GM15510 (cell line): ENCODE results near the gene FARS2.

Source experiments
- POLR2A ChIP-seq: IDR thresholded peaks from 3 replicates; pipeline ENCODE4 v1.6.1; 2011; ENCODE audit warnings: borderline replicate concordance; ENCODE audit not compliant: insufficient read length; ENCODE audit errors: extremely low read depth

Gene FARS2

GRCh38 chr6:5761370-5761769, 500.1 kb downstream of the FARS2 start:
- TF ChIP-seq POLR2A = no peak

DNA sequence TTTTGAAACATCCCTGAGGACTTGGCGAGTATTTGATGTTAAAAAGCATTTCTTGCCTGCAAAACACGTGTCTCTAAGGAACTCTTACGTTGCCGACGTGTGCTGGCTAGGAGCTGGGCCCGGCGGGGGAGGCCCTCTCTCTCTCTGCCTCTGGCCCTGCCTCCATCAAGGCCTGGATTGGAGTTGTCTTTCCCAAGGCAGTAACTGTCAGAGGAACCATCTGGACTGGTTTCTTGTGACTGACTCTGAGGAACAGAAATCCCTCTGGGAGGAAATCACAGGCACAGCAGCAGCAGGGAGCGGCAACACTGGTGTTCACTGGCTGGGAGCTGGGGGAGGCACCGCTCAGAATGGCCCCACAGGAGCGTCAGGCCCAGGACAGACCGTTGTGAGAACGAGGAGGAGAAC, 501.3 kb downstream of the FARS2 start:
- TF ChIP-seq POLR2A = no peak

DNA sequence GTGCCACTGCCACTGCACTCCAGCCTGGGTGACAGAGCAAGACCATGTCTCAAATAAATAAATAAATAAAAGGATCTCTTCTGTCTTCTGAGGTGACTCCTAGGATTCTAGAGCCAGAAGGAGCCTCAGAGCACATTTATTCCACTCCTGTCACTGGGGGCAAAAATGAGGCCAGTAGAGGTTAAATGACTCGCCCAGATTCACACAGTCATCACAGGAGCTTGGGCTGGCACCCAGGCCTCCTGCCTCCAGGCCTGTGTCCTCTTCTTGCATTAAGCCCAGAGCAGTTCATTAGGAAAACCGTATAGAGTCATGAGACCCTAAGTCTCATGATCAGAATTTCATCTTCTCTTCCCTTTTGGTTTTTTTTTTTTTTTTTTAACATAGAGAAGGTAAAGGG, 502.1 kb downstream of the FARS2 start:
- no peak for TF ChIP-seq POLR2A

GRCh38 chr6:5763871-5764270, 502.6 kb downstream of the FARS2 start:
- no peak for TF ChIP-seq POLR2A

DNA sequence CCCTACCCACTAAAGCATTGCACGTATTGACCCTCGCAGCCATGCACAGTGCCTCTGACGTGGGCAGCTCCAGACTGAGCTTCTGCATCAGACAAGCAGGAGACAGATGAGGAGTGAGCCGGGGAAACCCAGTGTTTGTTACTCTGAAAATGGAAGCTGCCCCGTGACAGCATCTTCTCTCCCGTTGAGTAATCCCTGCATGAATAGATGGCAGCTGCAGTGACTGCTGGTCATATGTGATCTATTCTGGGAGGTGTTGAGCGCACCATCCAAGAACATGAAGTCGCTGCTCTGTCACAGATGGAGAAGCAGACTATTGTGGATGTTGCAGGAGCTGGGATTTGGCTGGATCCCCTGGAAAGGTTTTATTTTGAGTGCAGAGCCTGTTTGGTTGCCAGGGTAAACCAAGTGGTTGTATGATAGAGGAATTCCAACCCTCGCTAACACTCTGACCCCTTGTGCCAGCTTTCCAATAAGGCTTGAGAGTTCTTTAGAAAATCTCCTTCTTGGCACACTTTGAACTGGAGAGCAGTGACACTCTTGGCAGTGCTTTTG, 503.2 kb downstream of the FARS2 start:
- no peak for TF ChIP-seq POLR2A

- TF ChIP-seq POLR2A = no peak
Observed at GRCh38 chr6:5765141-5765760, 503.9 kb downstream of the FARS2 start.

DNA sequence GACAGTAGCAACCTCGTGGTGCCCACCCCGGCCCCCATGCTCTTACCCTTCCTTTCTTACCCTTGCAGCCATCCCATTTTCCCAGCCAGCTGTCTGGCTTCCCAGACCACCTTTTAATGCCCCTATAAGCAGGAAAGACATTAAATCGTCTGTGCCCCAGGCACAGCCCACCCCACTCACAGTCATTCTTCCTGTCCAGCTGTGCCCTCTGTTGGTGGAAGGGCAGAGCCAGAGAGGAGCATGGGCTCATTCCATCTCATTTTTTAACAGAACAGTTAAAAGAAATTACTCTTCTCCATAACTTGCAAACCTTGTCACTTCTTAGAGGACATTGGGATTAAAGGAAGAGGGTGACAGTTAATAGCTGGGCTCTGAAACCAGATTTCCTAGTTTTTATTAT, 504.9 kb downstream of the FARS2 start:
- TF ChIP-seq POLR2A = no peak

- no peak for TF ChIP-seq POLR2A
Observed at GRCh38 chr6:5767471-5767870, 506.2 kb downstream of the FARS2 start.

DNA sequence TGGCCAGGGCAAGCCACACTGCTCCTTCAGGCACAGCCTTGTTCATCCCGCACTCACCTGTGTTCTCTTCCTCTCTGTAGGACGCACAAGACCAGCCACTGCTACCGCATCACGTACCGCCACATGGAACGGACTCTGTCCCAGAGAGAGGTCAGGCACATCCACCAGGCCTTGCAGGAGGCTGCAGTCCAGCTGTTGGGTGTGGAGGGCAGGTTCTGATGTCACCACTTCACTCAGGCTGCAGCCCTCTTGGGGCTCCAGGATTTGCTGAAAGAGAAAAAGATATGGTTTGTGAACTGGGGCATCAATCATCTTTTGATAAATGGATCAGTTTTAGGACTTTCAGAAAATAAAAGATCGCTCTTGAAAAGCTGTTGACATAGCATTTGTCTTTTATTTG, 509.9 kb downstream of the FARS2 start:
- TF ChIP-seq POLR2A = no peak

DNA sequence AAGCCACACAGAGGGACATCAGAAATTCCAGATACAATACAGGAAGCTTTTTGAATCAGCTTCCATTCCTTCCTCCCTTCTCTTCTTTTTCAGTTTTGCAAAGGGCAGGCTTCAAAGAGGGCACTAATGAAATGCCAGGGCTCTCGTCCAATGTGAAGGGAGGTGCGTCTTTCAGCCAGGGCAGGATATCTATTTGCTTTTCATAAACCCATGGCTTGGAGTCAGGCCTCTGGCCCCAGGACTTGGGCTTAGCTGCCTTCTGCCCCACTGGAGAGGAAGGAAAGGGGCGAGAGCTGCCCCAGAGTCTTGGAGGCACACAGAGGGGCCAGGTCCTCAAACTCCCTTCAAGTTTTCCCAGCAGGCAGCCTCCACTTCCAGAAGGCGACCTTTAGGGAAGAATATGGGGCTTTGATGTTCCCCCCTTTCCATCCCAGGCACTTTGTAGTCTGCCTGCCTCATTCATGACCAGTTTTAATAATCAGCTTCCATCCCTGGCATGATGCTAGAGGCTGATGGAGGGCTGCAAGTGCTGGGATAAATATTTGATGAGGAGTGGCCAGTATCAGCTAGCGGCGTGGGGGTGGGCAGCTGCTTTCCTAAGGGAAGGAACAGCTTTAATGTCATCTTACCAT, 510.6 kb downstream of the FARS2 start:
- TF ChIP-seq POLR2A = no peak

DNA sequence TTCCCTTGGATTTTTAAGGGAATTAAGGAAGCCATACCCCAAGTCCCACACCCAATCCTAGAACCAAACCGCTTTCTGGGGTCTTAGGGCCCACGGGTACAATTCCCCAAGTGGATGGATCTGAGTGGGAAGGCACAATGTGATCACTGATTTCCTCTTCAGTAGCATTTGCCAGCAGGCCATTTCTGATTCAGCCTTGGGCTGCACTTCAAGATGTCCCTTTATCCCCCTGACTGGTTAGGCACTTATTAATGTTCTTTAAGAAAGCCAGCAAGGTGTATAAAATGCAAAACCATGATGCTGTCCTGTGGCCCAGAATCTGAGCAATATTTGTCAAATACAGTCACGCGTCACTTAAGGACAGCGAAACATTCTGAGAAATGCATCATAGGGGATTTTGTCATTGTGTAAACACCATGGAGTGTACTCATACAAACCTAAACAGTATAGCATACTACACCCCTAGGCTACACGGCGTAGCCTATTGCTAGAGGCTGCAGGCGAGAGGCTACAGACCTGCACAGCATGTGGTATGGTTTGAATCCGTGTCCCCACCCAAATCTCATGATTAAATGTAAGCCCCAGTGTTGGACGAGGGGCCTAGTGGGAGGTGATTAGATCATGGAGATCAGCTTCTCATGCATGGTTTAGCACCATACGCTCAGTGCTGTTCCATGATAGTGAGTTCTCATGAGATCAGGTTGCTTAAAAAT, 511.3 kb downstream of the FARS2 start:
- TF ChIP-seq POLR2A = no peak

GRCh38 chr6:5776104-5776503, 514.8 kb downstream of the FARS2 start:
- TF ChIP-seq POLR2A = no peak

- no peak for TF ChIP-seq POLR2A
Observed at GRCh38 chr6:5776706-5777390, 515.5 kb downstream of the FARS2 start.

GRCh38 chr6:5778317-5778857, 517.1 kb downstream of the FARS2 start:
- no peak for TF ChIP-seq POLR2A

DNA sequence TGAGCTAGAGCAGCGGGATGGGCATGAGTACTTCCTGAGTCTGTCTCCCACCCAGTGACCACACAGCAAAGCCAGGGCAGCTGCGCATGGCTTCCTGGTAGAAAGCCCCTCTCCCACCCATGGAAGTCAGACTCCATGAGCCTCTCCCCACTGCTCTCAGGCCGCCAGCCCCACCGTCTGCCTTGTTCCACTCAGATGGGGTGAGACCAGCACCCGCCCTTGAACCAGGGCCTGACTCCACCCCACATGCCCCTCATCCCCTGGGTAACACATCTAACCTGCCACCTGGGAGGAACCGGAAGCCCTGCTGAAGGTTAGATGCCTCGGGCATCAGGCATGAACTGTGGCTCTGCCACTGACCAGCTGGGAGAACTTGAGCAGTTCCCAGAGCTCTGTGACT, 517.6 kb downstream of the FARS2 start:
- TF ChIP-seq POLR2A = no peak

GRCh38 chr6:5781019-5781418, 519.7 kb downstream of the FARS2 start:
- TF ChIP-seq POLR2A = no peak

DNA sequence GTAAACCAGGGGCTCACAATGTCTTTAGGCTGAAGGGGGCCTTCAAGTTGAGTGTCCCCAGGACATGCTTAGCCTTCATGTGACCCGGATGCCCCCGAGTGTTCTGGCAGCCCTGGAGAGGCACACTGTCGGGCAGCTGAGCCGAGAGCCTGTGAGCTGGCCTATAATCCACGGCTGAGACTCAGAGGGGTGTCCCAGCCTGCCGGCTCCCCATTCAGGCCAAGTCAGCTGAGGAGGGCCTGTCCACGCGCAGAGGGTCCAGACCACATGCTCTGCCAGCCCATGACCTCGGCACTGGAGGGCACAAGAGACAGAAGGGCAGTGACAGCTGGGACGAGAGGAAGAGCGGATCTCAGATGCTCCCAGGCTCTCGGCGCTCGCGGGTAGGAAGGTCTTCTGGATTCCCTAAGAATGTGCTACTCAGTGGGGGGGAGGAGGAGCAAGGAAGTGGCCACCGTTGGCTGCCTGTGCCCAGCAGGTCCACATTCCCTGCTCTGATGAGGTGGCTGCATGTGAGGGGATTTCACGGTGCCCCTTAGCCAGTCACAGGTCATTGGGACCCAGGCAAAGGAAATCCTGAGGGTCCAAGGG, 520.7 kb downstream of the FARS2 start:
- TF ChIP-seq POLR2A = no peak
